HepG2 (cell line): Measurements from ENCODE around the gene CARMIL3. TPM values are rescaled to one million over a fixed set of nuclear protein-coding genes. Genes with fewer than 3 reads are reported as not detected.
A peak's percentile ranks its signal among the peaks of the same experiment; 100 is the strongest.

Experiments used
- AFF4 ChIP-seq: sonication (generic); formaldehyde crosslinking; IDR thresholded peaks from 2 replicates; pipeline ENCODE4 v1.4.0; 2020; ENCODE audit warnings: missing genetic modification reagents
- ARNTL ChIP-seq: sonication (generic); formaldehyde crosslinking; IDR thresholded peaks from 2 replicates; pipeline ENCODE4 v1.4.0; 2020; ENCODE audit warnings: mild to moderate bottlenecking, missing genetic modification reagents
- DPF2 ChIP-seq: sonication (generic); formaldehyde crosslinking; IDR thresholded peaks from 2 replicates; pipeline ENCODE4 v1.4.0; 2020; ENCODE audit warnings: mild to moderate bottlenecking, low read depth, missing genetic modification reagents, borderline replicate concordance
- GLI4 ChIP-seq: sonication (generic); formaldehyde crosslinking; IDR thresholded peaks from 2 replicates; pipeline ENCODE4 v1.5.1; 2020; ENCODE audit warnings: missing genetic modification reagents, mild to moderate bottlenecking, moderate library complexity, borderline replicate concordance
- MEIS2 ChIP-seq: sonication (generic); formaldehyde crosslinking; IDR thresholded peaks from 2 replicates; pipeline ENCODE4 v1.9.0; 2021; ENCODE audit warnings: mild to moderate bottlenecking, missing genetic modification reagents
- NFATC3 ChIP-seq: sonication (generic); formaldehyde crosslinking; IDR thresholded peaks from 2 replicates; pipeline ENCODE4 v1.5.1; 2020; ENCODE audit warnings: mild to moderate bottlenecking, missing genetic modification reagents
- RARG ChIP-seq: sonication (generic); formaldehyde crosslinking; IDR thresholded peaks from 2 replicates; pipeline ENCODE4 v1.4.0; 2020; ENCODE audit warnings: low read depth, mild to moderate bottlenecking, missing genetic modification reagents
- RORA ChIP-seq: sonication (generic); formaldehyde crosslinking; IDR thresholded peaks from 2 replicates; pipeline ENCODE4 v1.5.0; 2020; ENCODE audit warnings: mild to moderate bottlenecking, missing genetic modification reagents, moderate library complexity
- SRY ChIP-seq: sonication (generic); formaldehyde crosslinking; IDR thresholded peaks from 2 replicates; pipeline ENCODE4 v1.8.0; 2022; ENCODE audit warnings: mild to moderate bottlenecking, missing genetic modification reagents
- THAP7 ChIP-seq: sonication (generic); formaldehyde crosslinking; IDR thresholded peaks from 2 replicates; pipeline ENCODE4 v1.8.1; 2023; ENCODE audit warnings: mild to moderate bottlenecking, missing genetic modification reagents
- ZBTB2 ChIP-seq: sonication (generic); formaldehyde crosslinking; IDR thresholded peaks from 2 replicates; pipeline ENCODE4 v1.8.0; 2022; ENCODE audit warnings: low read depth, missing genetic modification reagents
- ZNF101 ChIP-seq: sonication (generic); formaldehyde crosslinking; IDR thresholded peaks from 2 replicates; pipeline ENCODE4 v1.4.0; 2020; ENCODE audit warnings: mild to moderate bottlenecking, low read depth, missing genetic modification reagents, borderline replicate concordance
- ZNF124 ChIP-seq: sonication (generic); formaldehyde crosslinking; IDR thresholded peaks from 2 replicates; pipeline ENCODE4 v1.4.0; 2020; ENCODE audit warnings: missing genetic modification reagents
- ZNF264 ChIP-seq: sonication (generic); formaldehyde crosslinking; IDR thresholded peaks from 2 replicates; pipeline ENCODE4 v1.4.0; 2020; ENCODE audit warnings: missing genetic modification reagents
- ZNF333 ChIP-seq: sonication (generic); formaldehyde crosslinking; IDR thresholded peaks from 2 replicates; pipeline ENCODE4 v1.4.0; 2020; ENCODE audit warnings: mild to moderate bottlenecking, missing genetic modification reagents, borderline replicate concordance
- ZNF510 ChIP-seq: sonication (generic); formaldehyde crosslinking; IDR thresholded peaks from 2 replicates; pipeline ENCODE4 v1.4.0; 2020; ENCODE audit warnings: low read depth, mild to moderate bottlenecking, missing genetic modification reagents
- ZNF746 ChIP-seq: sonication (generic); formaldehyde crosslinking; IDR thresholded peaks from 2 replicates; pipeline ENCODE4 v1.8.0; 2022; ENCODE audit warnings: mild to moderate bottlenecking, missing genetic modification reagents
- ZNF761 ChIP-seq: sonication (generic); formaldehyde crosslinking; conservative IDR thresholded peaks from 2 replicates; pipeline ENCODE4 v1.4.0; 2020; ENCODE audit warnings: mild to moderate bottlenecking, missing genetic modification reagents
- polyA plus RNA-seq, 8 experiments: library from polyadenylated mRNA; depleted of rRNA in 3 of 8; stranded (reverse) in 7 of 8; unstranded in 1 of 8; fragments of >200 nt; fragmentation: Illumina TruSeq in 4 of 8; extraction: Trizol in 4 of 8; gene quantifications; 2 replicates each; pipeline versions ENCODE4 v1.2.1 to v1.2.3, GENCODE V29; 2011 to 2016; ENCODE audit warnings: low read depth in 4 of 8, missing spikeins in 1 of 8, mixed read lengths in 1 of 8; ENCODE audit not compliant: insufficient read depth in 1 of 8
- total RNA-seq, 5 experiments: library from RNA; depleted of rRNA; stranded (reverse); fragments of >200 nt; fragmentation: Illumina TruSeq; extraction: Trizol; gene quantifications; 2 replicates each; pipeline ENCODE4 v1.2.3, GENCODE V29; 2016; ENCODE audit warnings: low read depth in 1 of 5
- TF ChIP-seq, protein P1 (sequence below): sonication (generic); formaldehyde crosslinking; IDR thresholded peaks from 2 replicates; pipeline ENCODE4 v1.4.0; 2020; ENCODE audit warnings: missing genetic modification reagents, borderline replicate concordance

Gene CARMIL3
- total and polyA plus RNA-seq, 2 of the 13 experiments (the other 11 are each of a cell fraction or from before 2014, with no cell fraction given), result 0.27 to 0.55 TPM

DNA sequence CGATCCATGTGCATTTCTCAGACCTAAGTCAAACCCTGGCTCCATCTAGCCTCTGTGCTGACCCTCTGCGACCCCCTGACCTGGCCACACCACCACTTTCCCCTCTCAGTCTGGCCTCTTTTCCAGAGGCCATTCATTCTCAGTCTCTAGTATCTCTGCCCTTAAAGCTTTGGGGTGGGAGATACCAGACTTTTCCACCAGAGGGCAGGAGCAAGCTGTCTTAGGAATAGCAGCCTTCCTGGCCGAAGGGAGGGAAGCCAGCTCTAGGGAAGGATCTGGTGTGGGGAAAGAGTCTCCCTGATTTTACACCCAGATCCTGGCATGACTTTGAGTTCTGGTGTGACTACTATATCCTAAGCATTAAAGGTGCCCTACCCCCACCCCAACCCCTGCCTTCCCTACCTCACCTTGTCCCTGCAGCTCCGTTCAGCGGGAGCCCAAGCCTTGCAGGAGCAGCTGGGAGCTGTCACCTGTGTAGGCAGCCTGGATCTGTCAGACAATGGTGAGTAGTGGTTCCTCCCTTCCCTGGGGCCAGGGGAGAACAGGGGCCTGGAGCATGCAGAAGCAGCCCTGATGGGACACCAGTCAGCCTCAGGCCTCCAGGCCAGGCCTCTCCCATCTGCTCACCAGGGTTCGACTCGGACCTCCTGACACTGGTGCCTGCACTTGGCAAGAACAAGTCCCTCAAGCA lies 6.6 kb downstream of the CARMIL3 start (continued):
- TF ChIP-seq ZNF761 (CRISPR knock-in tag) (no peak; the same call in 1 of the 2 replicates), RARG (CRISPR knock-in tag) (no peak), ZNF510 (CRISPR knock-in tag) (no peak; the same call in 1 of the 2 replicates), RORA (CRISPR knock-in tag) (no peak), ZNF264 (CRISPR knock-in tag) (no peak), ZNF124 (0 out of 2 replicates have a peak, but pooled peaks have one; percentile 76), AFF4 (CRISPR knock-in tag) (no peak), MEIS2 (0 out of 2 replicates have a peak, but pooled peaks have one; percentile 29), NFATC3 (CRISPR knock-in tag) (no peak), DPF2 (CRISPR knock-in tag) (no peak), ZBTB2 (CRISPR knock-in tag) (no peak), GLI4 (CRISPR knock-in tag) (no peak), ZNF746 (CRISPR knock-in tag) (no peak), THAP7 (CRISPR knock-in tag) (0 out of 2 replicates have a peak, but pooled peaks have one; percentile 50), SRY (CRISPR knock-in tag) (0 out of 2 replicates have a peak, but pooled peaks have one; percentile 57), ZNF101 (no peak), ZNF333 (CRISPR knock-in tag) (no peak), ARNTL (CRISPR knock-in tag) (no peak)
- TF ChIP-seq, protein P1, sequence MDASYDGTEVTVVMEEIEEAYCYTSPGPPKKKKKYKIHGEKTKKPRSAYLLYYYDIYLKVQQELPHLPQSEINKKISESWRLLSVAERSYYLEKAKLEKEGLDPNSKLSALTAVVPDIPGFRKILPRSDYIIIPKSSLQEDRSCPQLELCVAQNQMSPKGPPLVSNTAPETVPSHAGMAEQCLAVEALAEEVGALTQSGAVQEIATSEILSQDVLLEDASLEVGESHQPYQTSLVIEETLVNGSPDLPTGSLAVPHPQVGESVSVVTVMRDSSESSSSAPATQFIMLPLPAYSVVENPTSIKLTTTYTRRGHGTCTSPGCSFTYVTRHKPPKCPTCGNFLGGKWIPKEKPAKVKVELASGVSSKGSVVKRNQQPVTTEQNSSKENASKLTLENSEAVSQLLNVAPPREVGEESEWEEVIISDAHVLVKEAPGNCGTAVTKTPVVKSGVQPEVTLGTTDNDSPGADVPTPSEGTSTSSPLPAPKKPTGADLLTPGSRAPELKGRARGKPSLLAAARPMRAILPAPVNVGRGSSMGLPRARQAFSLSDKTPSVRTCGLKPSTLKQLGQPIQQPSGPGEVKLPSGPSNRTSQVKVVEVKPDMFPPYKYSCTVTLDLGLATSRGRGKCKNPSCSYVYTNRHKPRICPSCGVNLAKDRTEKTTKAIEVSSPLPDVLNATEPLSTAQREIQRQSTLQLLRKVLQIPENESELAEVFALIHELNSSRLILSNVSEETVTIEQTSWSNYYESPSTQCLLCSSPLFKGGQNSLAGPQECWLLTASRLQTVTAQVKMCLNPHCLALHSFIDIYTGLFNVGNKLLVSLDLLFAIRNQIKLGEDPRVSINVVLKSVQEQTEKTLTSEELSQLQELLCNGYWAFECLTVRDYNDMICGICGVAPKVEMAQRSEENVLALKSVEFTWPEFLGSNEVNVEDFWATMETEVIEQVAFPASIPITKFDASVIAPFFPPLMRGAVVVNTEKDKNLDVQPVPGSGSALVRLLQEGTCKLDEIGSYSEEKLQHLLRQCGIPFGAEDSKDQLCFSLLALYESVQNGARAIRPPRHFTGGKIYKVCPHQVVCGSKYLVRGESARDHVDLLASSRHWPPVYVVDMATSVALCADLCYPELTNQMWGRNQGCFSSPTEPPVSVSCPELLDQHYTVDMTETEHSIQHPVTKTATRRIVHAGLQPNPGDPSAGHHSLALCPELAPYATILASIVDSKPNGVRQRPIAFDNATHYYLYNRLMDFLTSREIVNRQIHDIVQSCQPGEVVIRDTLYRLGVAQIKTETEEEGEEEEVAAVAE (CRISPR knock-in tag), result 0 out of 2 replicates have a peak, but pooled peaks have one; percentile 40
